ENCODE results near the gene CMIP.

CMIP gene

DNA sequence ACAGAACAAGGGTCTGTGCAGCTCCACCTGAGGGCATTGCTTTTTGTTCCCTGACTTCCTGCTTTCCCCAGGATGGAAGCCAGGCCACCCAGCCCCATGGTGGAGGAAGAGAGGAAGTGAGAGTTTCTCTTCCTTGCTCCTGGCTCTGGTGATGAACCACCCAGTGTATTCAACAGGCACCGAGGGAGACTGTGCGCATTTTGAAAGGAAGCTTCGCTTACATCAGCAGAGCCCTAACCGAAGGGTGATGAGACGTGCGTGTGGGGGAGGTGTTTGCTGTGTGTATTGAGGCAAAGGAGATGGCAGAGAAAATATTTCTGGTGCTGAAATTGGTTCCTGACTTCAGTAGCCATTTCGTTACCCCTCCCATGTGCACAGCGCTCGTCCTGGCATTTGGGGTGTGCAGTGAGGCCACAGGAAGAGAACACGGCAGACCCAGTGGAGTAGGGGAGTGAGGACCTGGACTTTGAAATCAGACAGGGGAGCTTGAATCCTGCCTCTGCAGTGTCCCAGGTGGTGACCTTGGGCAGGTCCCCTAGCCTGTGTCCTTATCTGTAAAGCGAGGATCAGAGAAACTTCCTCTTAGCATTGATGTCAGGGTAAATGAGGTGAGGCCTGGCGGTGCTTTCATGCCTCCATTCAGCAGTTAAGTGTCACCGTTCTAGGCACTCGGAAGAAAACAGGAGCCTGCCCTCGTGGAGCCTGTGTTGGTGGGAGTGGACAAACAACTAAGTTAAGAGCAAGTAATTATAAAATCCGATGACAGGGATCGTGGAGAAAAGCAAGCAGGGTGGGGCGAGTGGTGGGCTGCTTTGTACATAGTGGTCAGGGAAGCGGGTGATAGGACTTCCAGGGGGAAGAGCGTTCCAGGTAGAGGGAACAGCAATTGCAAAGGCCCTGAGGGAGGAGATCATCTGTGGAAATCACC, 7.4 kb downstream of the CMIP start:
- DNase-seq (ENCODE audit: low read depth) = peak; percentile 52
- H3K4me3 ChIP-seq (replicated peaks; ENCODE audit: low read depth, low read length) = no peak overlapping the region
- TF ChIP-seq, protein P1, sequence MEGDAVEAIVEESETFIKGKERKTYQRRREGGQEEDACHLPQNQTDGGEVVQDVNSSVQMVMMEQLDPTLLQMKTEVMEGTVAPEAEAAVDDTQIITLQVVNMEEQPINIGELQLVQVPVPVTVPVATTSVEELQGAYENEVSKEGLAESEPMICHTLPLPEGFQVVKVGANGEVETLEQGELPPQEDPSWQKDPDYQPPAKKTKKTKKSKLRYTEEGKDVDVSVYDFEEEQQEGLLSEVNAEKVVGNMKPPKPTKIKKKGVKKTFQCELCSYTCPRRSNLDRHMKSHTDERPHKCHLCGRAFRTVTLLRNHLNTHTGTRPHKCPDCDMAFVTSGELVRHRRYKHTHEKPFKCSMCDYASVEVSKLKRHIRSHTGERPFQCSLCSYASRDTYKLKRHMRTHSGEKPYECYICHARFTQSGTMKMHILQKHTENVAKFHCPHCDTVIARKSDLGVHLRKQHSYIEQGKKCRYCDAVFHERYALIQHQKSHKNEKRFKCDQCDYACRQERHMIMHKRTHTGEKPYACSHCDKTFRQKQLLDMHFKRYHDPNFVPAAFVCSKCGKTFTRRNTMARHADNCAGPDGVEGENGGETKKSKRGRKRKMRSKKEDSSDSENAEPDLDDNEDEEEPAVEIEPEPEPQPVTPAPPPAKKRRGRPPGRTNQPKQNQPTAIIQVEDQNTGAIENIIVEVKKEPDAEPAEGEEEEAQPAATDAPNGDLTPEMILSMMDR (IDR thresholded peaks at IDR 0.05; ENCODE audit: low read length, missing control alignments) = no peak

DNA sequence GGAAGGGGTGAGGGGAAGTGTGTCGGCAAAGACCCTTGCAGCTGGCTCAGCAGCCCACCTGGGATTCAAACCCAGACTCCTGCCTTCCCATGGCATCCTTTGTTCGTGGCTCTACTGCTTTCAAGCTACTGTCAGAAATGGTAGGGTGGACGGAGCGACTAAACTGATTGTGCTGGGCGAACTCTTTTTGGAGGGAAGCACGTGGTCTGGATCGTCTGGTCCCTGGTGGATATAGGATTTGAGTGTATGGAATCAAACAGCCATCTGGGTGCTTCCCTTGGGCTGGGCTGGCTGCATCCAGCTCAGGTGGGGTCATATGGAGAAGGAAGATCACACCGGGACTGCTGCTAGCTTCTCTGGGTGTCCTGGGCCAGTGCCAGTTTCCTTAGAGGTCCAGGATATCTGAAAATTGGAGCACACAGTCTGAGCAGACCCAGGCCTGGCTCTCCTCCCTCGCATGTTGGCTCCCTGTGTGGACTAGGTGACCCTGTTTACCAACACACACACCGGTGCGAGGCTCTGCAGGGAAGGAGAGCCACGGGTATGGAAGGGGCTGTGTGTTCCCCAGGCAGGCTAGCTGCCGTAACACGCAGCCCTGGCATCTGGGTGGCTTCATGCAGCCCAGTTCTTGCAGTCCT, 8.6 kb downstream of the CMIP start:
- DNase-seq (ENCODE audit: low read depth) = no peak
- H3K4me3 ChIP-seq (replicated peaks; ENCODE audit: low read depth, low read length) = no peak overlapping the region
- TF ChIP-seq, protein P1 (IDR thresholded peaks at IDR 0.05; ENCODE audit: low read length, missing control alignments) = no peak

DNA sequence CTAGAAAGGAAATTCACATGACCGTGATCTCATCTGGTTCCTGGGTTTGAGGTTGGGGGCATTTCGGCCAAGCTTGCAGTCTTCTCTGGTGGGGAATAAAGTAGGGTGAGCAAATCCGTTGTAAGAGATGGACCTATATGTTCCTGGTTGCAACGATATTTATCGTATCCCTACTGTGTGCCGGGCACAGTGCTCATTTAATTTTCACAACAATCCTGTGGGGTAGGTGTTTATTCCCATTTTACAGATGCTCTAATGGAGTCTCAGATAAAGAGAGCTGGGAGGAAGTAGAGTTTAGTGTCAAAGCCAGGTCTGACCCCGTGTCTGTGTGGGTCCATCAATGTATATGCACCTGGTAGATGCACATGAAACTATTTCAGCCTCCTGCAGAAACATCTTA, 9.4 kb downstream of the CMIP start:
- DNase-seq (ENCODE audit: low read depth) = no peak
- H3K4me3 ChIP-seq (replicated peaks; ENCODE audit: low read depth, low read length) = no peak overlapping the region
- TF ChIP-seq, protein P1 (IDR thresholded peaks at IDR 0.05; ENCODE audit: low read length, missing control alignments) = no peak

DNA sequence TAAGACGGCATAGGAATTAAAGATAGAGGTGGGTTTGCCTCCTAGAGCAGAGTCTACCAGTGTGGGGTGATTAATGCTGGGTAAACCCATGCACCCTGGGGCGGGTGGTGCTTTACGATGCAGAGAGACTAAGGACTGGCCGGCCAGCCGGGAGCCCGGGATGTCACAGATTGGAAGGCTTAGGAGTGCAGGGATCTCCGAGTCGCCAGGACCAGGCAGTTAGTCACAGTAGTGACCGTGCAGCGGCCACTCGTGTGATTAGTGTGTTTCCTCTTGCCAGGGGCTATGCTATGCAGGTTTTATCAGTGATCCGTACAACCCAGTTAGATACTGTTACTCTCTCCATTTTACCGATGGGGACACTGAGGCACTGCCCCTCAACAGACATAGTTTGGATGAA, 10.4 kb downstream of the CMIP start:
- no peak overlapping the region for H3K4me3 ChIP-seq (replicated peaks; ENCODE audit: low read depth, low read length)
- TF ChIP-seq, protein P1 (IDR thresholded peaks at IDR 0.05; ENCODE audit: low read length, missing control alignments) = no peak
- no peak for DNase-seq (ENCODE audit: low read depth)

DNA sequence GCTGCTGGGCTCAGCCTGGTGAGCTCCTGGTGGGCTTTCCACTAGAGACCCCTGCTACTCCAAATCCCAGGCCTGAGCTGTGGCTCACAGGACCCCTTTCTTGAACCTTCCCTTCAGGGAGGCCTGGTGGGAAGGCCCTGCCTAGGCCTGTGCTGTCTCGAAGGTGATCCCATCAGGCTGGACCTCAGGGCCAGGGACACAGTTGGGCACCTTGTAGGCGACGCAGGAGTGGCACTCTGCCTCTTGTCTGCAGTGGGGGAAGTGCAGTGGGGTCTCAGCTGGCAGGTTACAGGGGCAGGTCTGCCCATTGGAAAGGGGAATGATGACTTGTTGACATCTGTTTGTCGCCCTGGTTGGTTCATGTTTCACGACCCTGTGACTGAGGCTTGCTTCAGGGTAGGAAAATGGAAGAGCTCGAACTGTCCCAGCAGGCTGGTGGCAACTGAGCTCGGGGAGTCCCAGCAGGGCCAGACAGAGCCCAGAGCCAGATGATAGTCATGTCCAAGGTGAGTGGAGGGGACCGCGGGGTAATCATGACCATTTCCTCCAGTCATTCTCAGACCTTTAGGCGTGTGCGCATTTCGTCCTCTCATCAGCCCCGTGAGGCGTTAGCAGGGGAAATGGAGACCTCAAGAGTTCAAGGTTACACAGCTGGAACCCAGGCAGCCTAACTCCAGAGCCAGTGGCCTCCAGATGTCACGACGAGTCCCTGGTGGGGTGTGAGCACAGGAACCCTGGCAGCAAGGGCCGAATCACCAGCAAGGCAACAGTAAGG, 11.3 kb downstream of the CMIP start:
- TF ChIP-seq, protein P1 (IDR thresholded peaks at IDR 0.05; ENCODE audit: low read length, missing control alignments) = no peak
- no peak overlapping the region for H3K4me3 ChIP-seq (replicated peaks; ENCODE audit: low read depth, low read length)
- no peak for DNase-seq (ENCODE audit: low read depth)

DNA sequence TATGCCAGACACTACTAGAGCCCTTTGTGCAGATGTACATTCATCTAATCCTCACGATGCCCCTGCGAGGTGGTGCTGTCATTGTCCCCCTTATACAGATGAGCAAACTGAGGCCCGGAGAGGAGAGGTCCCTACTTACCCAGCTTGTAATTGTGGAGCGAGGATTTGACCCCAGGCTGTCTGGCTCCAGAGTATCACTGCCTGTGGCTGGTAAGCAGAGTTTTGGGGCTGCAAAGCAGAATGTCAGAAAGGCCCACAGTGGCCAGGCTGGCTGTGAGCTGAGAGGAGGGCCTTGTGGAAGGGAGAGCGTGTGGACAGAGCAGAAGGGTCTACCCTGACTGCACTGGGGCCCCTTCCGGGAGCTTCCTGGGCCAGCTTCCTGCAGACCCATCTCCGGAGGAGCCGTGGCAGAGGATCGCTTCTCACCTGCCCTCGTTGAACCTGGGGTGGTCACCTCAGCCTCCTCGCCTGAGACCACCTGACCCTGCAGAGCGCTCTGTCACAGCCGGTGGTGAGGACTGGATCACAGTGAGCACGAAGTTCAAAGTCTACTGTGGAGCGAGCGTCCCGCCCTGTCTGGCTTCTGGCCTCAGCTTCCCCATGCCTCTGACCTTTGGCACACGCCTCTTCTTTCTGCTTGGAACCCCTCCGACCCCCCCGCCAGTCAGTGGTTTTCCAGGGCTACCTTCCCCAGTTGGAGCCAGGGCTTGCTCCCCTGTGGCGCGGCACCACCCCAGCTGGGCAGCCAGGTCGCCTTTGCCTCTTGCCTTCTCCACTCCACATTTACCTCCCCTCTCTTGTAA, 12.1 kb downstream of the CMIP start:
- no peak for DNase-seq (ENCODE audit: low read depth)
- TF ChIP-seq, protein P1 (IDR thresholded peaks at IDR 0.05; ENCODE audit: low read length, missing control alignments) = no peak
- H3K4me3 ChIP-seq (replicated peaks; ENCODE audit: low read depth, low read length) = no peak overlapping the region
